Testis (tissue), 3 donors: ENCODE measurements around the gene SSTR4. TPM values are rescaled to one million over a fixed set of nuclear protein-coding genes. Genes with fewer than 3 reads are reported as not detected.
"Not testable (repeated sequence)": the region's sequence is repeated elsewhere in the genome, so short reads cannot be mapped to it uniquely, and the experiment has no call there.

Source experiments
- DNase-seq: peaks from one replicate; pipeline ENCODE4 v3.0.0-alpha.2; 2019
- H3K27ac ChIP-seq, 2 donors: fragments of 200-600 bp; sonication (generic); one replicate each; pipeline ENCODE4 v1.5.1; 2019
- H3K27me3 ChIP-seq: fragments of 200-600 bp; sonication (generic); one replicate; pipeline ENCODE4 v1.5.1; 2019
- H3K36me3 ChIP-seq: fragments of 200-600 bp; sonication (generic); one replicate; pipeline ENCODE4 v1.5.1; 2017; ENCODE audit warnings: low read depth; ENCODE audit errors: missing control alignments
- H3K4me1 ChIP-seq: fragments of 200-600 bp; sonication (generic); one replicate; pipeline ENCODE4 v1.5.1; 2019
- H3K4me3 ChIP-seq, 2 donors: fragments of 200-600 bp; sonication (generic); one replicate each; pipeline ENCODE4 v1.5.1; 2017 to 2019
- H3K9me3 ChIP-seq: fragments of 200-600 bp; sonication (generic); one replicate; pipeline ENCODE4 v1.5.1; 2017
- POLR2A ChIP-seq: fragments of 450-650 bp; IDR thresholded peaks from one replicate; pipeline ENCODE4 v1.6.1; 2017; ENCODE audit warnings: antibody characterized with exemption, mild to moderate bottlenecking, moderate library complexity
- WGBS, 2 donors: methylation state at CpG; one replicate each; pipeline ENCODE4 v1.1.5; 2018; 5-methylcytosine and 5-hydroxymethylcytosine counted together
- intact Hi-C: fragments of 100-400 bp; cut with DNase I; formaldehyde crosslinking; loops from one replicate; pipeline ENCODE4 v1.15.1; 2023; ENCODE audit warnings: low total_unique reads
- polyA plus RNA-seq: library from polyadenylated mRNA; stranded (reverse); fragments of 350-450 nt; fragmentation: Illumina TruSeq; extraction: RNeasy Lipid Tissue Mini Kit (QIAGEN cat#74804); gene quantifications from one replicate; pipeline ENCODE4 v1.2.3, GENCODE V29; 2014; ENCODE audit warnings: low read depth, low replicate concordance; ENCODE audit not compliant: insufficient read depth
- total RNA-seq, 2 donors: library from RNA; depleted of rRNA; stranded (reverse); fragments of >200 nt; gene quantifications; one replicate each; pipeline ENCODE4 v1.2.3, GENCODE V29; 2016
- TF ChIP-seq, protein P1 (sequence below), 3 experiments: fragments of 450-650 bp in 2 of 3; fragments of 200-600 bp in 1 of 3; sonication (generic) in 1 of 3; IDR thresholded peaks; one replicate each; pipeline ENCODE4 v1.5.1; 2016 to 2019; ENCODE audit warnings: antibody characterized with exemption in 3 of 3, mild to moderate bottlenecking in 2 of 3, moderate library complexity in 1 of 3

Gene SSTR4
- total and polyA plus RNA-seq, 3 donors from 2014 or later: 0.55 TPM; not detected in 2

DNA sequence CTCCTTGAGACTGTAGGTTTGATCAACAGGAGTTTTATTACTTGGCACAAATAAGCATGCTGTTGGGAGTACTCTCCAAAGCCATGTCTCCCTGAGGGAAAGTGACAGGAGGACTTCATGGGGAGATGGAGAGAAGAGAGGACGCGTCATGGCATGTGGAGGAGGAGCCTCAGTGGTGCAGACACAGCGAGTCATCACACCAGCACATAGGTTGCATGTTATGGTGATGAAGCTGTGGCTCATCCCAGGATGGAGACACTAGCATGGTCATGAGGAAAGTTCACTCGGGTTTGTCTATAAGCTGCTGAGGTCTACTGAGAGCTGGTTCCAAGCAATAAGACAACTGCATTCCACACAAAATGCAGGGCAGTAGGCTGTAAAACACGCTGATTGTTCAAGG lies 13.2 kb upstream of the SSTR4 start:
- Histone ChIP-seq H3K27ac (no peak overlapping the region), H3K9me3 (no peaks in the 10 kb centered on the region), H3K4me1 (no peaks in the 10 kb centered on the region), H3K27me3 (no peaks in the 10 kb centered on the region), H3K36me3 (no peaks in the 10 kb centered on the region), H3K4me3 (no peak overlapping the region)
- DNase-seq: no peak
- whole genome bisulfite sequencing, 2 donors: 95 to 96% methylated on average over 5 of the region's 5 CpGs
- intact Hi-C loops: no loop called here
- TF ChIP-seq POLR2A: no peak
- TF ChIP-seq, protein P1, sequence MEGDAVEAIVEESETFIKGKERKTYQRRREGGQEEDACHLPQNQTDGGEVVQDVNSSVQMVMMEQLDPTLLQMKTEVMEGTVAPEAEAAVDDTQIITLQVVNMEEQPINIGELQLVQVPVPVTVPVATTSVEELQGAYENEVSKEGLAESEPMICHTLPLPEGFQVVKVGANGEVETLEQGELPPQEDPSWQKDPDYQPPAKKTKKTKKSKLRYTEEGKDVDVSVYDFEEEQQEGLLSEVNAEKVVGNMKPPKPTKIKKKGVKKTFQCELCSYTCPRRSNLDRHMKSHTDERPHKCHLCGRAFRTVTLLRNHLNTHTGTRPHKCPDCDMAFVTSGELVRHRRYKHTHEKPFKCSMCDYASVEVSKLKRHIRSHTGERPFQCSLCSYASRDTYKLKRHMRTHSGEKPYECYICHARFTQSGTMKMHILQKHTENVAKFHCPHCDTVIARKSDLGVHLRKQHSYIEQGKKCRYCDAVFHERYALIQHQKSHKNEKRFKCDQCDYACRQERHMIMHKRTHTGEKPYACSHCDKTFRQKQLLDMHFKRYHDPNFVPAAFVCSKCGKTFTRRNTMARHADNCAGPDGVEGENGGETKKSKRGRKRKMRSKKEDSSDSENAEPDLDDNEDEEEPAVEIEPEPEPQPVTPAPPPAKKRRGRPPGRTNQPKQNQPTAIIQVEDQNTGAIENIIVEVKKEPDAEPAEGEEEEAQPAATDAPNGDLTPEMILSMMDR (IDR thresholded peaks at IDR 0.05): no peak

DNA sequence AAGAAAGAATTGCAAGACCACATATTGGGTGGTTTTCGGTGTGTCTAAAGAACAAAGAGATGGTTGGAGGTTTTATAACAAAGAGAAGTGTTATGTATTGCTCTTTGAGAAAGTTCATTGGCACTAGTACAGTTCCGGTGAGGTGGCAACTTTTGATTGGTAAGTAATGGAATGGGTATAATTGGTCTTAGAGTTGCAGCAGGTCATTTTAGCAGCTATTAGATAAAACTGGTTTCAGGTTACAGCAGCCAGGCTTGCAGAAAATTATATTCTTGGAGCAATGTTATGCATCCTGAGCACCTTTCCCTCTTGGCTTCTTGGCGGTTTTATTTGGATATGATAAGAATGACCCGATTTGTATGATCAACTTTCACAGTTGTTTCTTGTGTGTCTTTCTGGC lies 12.3 kb upstream of the SSTR4 start:
- TF ChIP-seq, protein P1 (IDR thresholded peaks at IDR 0.05): no peak
- no peak for TF ChIP-seq POLR2A
- Histone ChIP-seq H3K36me3 (no peaks in the 10 kb centered on the region), H3K27ac (no peak overlapping the region), H3K9me3 (no peaks in the 10 kb centered on the region), H3K4me3 (no peak overlapping the region), H3K27me3 (no peaks in the 10 kb centered on the region), H3K4me1 (no peaks in the 10 kb centered on the region)
- no peak for DNase-seq
- intact Hi-C loops: no loop called here
- WGBS, 2 donors: 76 to 82% methylated on average over 4 of the region's 4 CpGs

DNA sequence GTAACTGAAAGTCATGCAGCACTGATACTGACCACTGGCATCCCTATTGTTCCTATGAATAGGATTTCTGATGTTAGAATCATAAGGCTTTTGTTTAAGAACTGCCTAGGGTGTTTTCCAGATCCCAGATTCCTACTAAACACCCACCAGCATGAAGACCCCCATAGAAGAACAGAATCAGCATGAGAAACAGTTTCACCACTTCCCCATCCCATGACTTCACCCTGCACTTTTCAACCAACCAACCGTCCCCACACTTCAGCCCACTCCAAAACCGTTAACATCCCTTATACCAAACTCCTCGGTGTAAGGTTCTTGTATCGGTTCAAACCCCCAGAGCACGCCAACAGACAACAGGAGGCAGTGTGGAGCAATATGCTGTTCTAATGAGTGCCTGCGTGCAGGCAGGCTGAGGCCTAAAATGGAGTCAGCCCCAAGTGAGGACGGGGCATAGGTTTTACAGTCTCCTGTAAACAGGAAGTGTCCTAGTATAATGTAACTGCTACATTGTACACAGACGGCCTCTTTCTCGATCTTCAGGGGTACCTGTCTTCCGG lies 11.4 kb upstream of the SSTR4 start:
- no peaks in the 10 kb centered on the region for H3K9me3 ChIP-seq
- no peaks in the 10 kb centered on the region for H3K36me3 ChIP-seq
- H3K27ac ChIP-seq: no peak overlapping the region
- WGBS, 2 donors: 91 to 96% methylated on average over 10 of the region's 10 CpGs
- no peak overlapping the region for H3K4me3 ChIP-seq
- intact Hi-C loops: no loop called here
- H3K27me3 ChIP-seq: no peaks in the 10 kb centered on the region
- no peaks in the 10 kb centered on the region for H3K4me1 ChIP-seq
- no peak for DNase-seq
- TF ChIP-seq, protein P1 (IDR thresholded peaks at IDR 0.05): no peak
- TF ChIP-seq POLR2A: no peak

DNA sequence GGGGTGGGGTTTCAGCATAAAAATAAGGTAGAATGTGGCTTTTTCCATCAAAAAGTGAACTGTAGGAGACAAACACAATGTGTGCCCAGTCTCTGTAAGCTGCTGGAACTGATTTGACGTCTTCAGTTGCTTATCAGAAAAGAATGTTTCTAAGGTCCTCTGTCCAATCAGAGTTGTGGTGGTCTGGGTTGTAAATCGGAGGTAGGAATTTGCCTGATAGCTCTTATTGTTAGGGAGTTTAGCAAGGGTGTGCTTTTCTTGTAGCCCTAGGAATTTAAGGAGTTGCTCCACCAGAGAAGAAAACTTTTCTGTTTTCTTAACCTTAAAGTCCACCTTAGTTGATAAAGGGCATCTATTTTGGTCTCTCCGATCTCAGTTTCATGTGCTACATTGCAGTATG lies 10.4 kb upstream of the SSTR4 start:
- no peak for DNase-seq
- Histone ChIP-seq H3K27me3 (no peaks in the 10 kb centered on the region), H3K9me3 (no peaks in the 10 kb centered on the region), H3K36me3 (no peaks in the 10 kb centered on the region), H3K4me3 (no peak overlapping the region), H3K4me1 (no peaks in the 10 kb centered on the region), H3K27ac (no peak overlapping the region)
- TF ChIP-seq, protein P1 (IDR thresholded peaks at IDR 0.05): no peak
- no peak for TF ChIP-seq POLR2A
- WGBS, 2 donors: 60 to 70% methylated on average over 3 of the region's 3 CpGs
- intact Hi-C loops: no loop called here

DNA sequence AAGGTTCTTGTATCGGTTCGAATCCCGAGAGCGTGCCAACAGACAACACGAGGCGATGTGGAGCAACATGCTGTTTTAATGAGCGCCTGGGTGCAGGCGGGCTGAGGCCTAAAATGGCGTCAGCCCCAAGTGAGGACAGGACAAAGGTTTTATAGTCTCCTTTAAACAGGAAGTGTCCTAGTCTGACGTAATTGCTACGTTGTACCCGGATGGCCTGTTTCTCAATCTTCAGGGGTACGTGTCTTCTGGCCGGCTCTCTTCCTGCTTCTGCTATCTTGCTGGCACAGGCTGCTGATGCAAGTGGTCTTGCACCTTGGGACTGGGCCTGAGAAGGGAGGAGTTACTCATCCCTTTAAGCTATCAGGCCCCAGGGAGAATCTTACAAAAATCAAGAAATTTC lies 9.6 kb upstream of the SSTR4 start:
- H3K9me3 ChIP-seq, H3K4me3 ChIP-seq, H3K27ac ChIP-seq, H3K36me3 ChIP-seq, DNase-seq, H3K27me3 ChIP-seq, intact Hi-C loops, H3K4me1 ChIP-seq: not testable (repeated sequence)
- 79 to 88% methylated on average over 14 of the region's 14 CpGs for WGBS, 2 donors
